Motor neuron (in vitro differentiated cells): Measurements from ENCODE around the gene LRRC31. TPM values are rescaled to one million over a fixed set of nuclear protein-coding genes. Genes with fewer than 3 reads are reported as not detected.
A peak's percentile ranks its signal among the peaks of the same experiment; 100 is the strongest.

Experiments used
- ATAC-seq, 8 experiments: fragments of 200-7000 bp; cut with Tn5 transposase; replicated peaks in 6 of 8; 2 replicates each; pipeline ENCODE4 v1.8.0; 2021; ENCODE audit warnings: mild to moderate bottlenecking in 8 of 8, moderate library complexity in 8 of 8
- H3K27ac ChIP-seq, 2 donors: fragments of 250-450 bp; sonication (Bioruptor Pico); 2 replicates each; pipeline ENCODE4 v1.9.0; 2021; ENCODE audit warnings: antibody characterized with exemption in 2 of 2, mild to moderate bottlenecking in 2 of 2, moderate library complexity in 1 of 2
- H3K4me1 ChIP-seq, 2 donors: fragments of 250-450 bp; sonication (Bioruptor Pico); replicated peaks in 1 of 2; 2 replicates each; pipeline ENCODE4 v1.6.1; 2021; ENCODE audit warnings: antibody characterized with exemption in 2 of 2, mild to moderate bottlenecking in 2 of 2, moderate library complexity in 1 of 2
- H3K4me3 ChIP-seq, 5 donors: fragments of 250-450 bp; sonication (Bioruptor Pico); 2 replicates each; pipeline ENCODE4 v1.9.0; 2021; ENCODE audit warnings: antibody characterized with exemption in 5 of 5, mild to moderate bottlenecking in 5 of 5, moderate library complexity in 4 of 5
- WGBS, 10 experiments: fragments of 450-650 bp; shearing (Covaris generic); methylation state at CpG; one replicate each; pipeline ENCODE4 v1.0.0; 2022; 5-methylcytosine and 5-hydroxymethylcytosine counted together
- in situ Hi-C, 9 experiments: fragments of 400-800 bp; cut with MboI; loops; one replicate each; pipeline ENCODE4 v1.15.0; 2021; ENCODE audit warnings: low sequenced_read_pairs in 9 of 9, low pct_unique_long_range_greater_than_20kb in 2 of 9; ENCODE audit not compliant: unreplicated experiment in 9 of 9
- total RNA-seq, 8 experiments: library from RNA; unstranded; fragments of 300-600 nt; gene quantifications; 2 replicates each; pipeline versions ENCODE4 v1.2.3 to v1.2.4, GENCODE V29; 2022

The LRRC31 gene
- total RNA-seq, result under 1 TPM in 4 of 8 experiments, not detected in 4; 0.08 to 0.21 (median 0.14) TPM

- Histone ChIP-seq H3K4me1 (peaks cover 0 to 7% of the 10 kb centered on the region in 2 donors), H3K4me3 (no peak within 1 kb of the TSS), H3K27ac (no peak within 1 kb of the TSS)
- in situ Hi-C loops, result loop anchor here in 1 of 9 experiments (25.0 kb wide), 1 partner anchor 193 kb away; no protein-coding TSS in a partner anchor
- no peak for ATAC-seq
- 0 to 80% (median 13%) methylated on average over 1 to 2 of the region's 2 CpGs; no CpG with 5 or more reads in 3 of the 10 experiments for WGBS, 10 experiments
Measured at GRCh38 chr3:169869484-169870220, at the start of gene LRRC31. Gene LRRC31, minus strand, starts transcription at chr3:169869935. Its CDS starts 128 bp downstream, at chr3:169869807.

GRCh38 chr3:169914321-169914720, 44.6 kb upstream of the LRRC31 start:
- 0 to 88% (median 67%) methylated on average over 1 to 2 of the region's 2 CpGs; no CpG with 5 or more reads in 1 of the 10 experiments for WGBS, 10 experiments
- ATAC-seq, result peak in 2 of 8 experiments; percentile 92 to 99
- Histone ChIP-seq H3K4me3 (no peak overlapping the region), H3K27ac (no peak overlapping the region), H3K4me1 (no peaks in the 10 kb centered on the region)
- in situ Hi-C loops, result no loop called here

DNA sequence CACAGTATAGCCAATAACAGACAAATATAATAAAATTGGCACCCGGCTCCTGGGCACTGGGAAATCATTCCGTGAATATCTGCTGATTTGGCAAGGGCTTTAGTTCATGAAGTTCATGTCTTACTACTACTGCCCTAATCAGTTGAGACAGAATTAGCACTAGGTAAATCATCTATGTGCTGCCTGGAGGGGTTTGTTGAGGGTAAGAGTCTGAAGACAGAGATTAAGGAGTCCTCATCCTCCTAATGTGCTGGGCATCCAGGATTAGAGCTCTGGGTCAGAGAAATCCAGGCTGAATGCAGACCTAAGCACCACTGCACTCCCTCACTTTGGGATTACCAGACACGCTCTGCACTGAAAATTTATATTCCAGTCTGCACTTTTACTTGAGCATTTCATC, 43.6 kb upstream of the LRRC31 start:
- 37 to 100% (median 83%) methylated on average over 1 to 3 of the region's 3 CpGs; no CpG with 5 or more reads in 1 of the 10 experiments for WGBS, 10 experiments
- Histone ChIP-seq H3K4me1 (no peaks in the 10 kb centered on the region), H3K4me3 (no peak overlapping the region), H3K27ac (no peak overlapping the region)
- no peak for ATAC-seq
- in situ Hi-C loops, result no loop called here

DNA sequence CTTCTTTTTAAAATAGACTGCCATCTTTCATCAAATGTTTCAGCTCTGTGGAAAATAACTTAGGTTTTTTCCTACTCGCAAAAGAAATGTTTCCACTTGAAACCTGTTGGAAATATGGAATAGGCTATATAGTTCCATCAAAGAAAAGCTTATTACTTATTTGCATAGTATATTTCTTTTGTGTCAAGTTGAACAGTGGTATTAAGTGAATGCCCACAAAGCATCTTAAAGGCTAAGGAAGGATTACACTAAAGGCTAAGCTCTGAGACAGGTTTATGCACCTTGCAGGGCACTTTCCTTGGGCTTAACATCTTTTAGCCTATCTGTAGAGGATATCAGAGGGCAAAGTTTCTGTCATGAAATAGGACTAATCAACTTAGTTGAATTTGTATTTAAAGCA, 41.5 kb upstream of the LRRC31 start, which contains the start of gene SAMD7:
Gene SAMD7, plus strand, starts transcription at position 301 of the 400 bp plus-strand sequence. CDS start 7,927 bp downstream, outside the sequence.
- 50 to 100% (median 94%) methylated on average over 1 of the region's 1 CpG; no CpG with 5 or more reads in 2 of the 10 experiments for WGBS, 10 experiments
- in situ Hi-C loops, result no loop called here

GRCh38 chr3:169907944-169908343, 38.2 kb upstream of the LRRC31 start:
- in situ Hi-C loops, result no loop called here
- H3K4me3 ChIP-seq, result no peak overlapping the region
- peak in 3 of 8 experiments; percentile 25 to 46 (median 27) for ATAC-seq
- no peak overlapping the region for H3K27ac ChIP-seq
- H3K4me1 ChIP-seq, result no peaks in the 10 kb centered on the region
- 60 to 94% (median 78%) methylated on average over 1 to 4 of the region's 4 CpGs; no CpG with 5 or more reads in 5 of the 10 experiments for WGBS, 10 experiments

More for the DNA sequence above, 41.5 kb upstream of the LRRC31 start, which contains the start of gene SAMD7:
- ATAC-seq, result no peak
- Histone ChIP-seq H3K27ac (no peak within 1 kb of the TSS), H3K4me1 (no peaks in the 10 kb centered on the region), H3K4me3 (no peak within 1 kb of the TSS)

GRCh38 chr3:169907476-169907875, 37.7 kb upstream of the LRRC31 start:
- ATAC-seq, result peak in 2 of 8 experiments; percentile 24 to 38
- no peak overlapping the region for H3K27ac ChIP-seq

GRCh38 chr3:169905404-169905803, 35.7 kb upstream of the LRRC31 start:
- 58 to 96% (median 69%) methylated on average over 1 to 6 of the region's 6 CpGs for WGBS, 10 experiments
- ATAC-seq, result no peak
- H3K4me1 ChIP-seq, result no peaks in the 10 kb centered on the region
- H3K27ac ChIP-seq, result no peak overlapping the region
- in situ Hi-C loops, result no loop called here
- H3K4me3 ChIP-seq, result no peak overlapping the region

More at GRCh38 chr3:169907476-169907875, 37.7 kb upstream of the LRRC31 start:
- Histone ChIP-seq H3K4me1 (no peaks in the 10 kb centered on the region), H3K4me3 (no peak overlapping the region)
- in situ Hi-C loops, result no loop called here

- 0 to 83% (median 57%) methylated on average over 1 of the region's 1 CpG; no CpG with 5 or more reads in 1 of the 10 experiments for WGBS, 10 experiments
- in situ Hi-C loops, result no loop called here
- ATAC-seq, result no peak
Measured at GRCh38 chr3:169901453-169901852, 31.7 kb upstream of the LRRC31 start.

GRCh38 chr3:169897284-169897683, 27.5 kb upstream of the LRRC31 start:
- Histone ChIP-seq H3K4me3 (no peak overlapping the region), H3K27ac (no peak overlapping the region), H3K4me1 (no peaks in the 10 kb centered on the region)
- no peak for ATAC-seq
- 40 to 100% (median 100%) methylated on average over 1 of the region's 1 CpG; no CpG with 5 or more reads in 3 of the 10 experiments for WGBS, 10 experiments
- in situ Hi-C loops, result no loop called here

More at GRCh38 chr3:169901453-169901852, 31.7 kb upstream of the LRRC31 start:
- Histone ChIP-seq H3K4me3 (no peak overlapping the region), H3K4me1 (no peaks in the 10 kb centered on the region), H3K27ac (no peak overlapping the region)

DNA sequence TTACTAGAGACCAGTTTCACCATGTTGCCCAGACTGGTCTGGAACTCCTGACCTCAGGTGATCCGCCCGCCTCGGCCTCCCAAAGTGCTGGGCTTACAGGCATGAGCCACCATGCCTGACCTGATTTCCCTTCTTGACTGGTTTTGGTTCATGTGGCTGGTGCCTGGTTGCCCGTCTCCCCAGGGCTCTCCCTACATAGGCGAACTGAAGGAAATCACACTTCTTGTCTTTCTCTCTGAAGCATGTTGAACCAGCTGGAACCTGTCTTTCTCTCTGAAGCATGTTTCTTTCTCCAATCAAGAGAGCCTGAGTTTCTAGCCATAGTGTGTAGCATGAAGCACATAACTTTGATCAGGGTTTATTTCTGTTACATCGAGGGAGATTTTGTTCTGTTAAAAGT, 25.3 kb upstream of the LRRC31 start:
- no peaks in the 10 kb centered on the region for H3K4me1 ChIP-seq
- in situ Hi-C loops, result no loop called here
- ATAC-seq, result no peak
- H3K4me3 ChIP-seq, result no peak overlapping the region
- WGBS, 10 experiments, result 54 to 100% (median 62%) methylated on average over 1 to 6 of the region's 6 CpGs; no CpG with 5 or more reads in 3 of the 10 experiments
- H3K27ac ChIP-seq, result no peak overlapping the region

GRCh38 chr3:169894110-169894509, 24.4 kb upstream of the LRRC31 start:
- H3K4me3 ChIP-seq, result no peak overlapping the region
- in situ Hi-C loops, result no loop called here
- no peaks in the 10 kb centered on the region for H3K4me1 ChIP-seq
- H3K27ac ChIP-seq, result no peak overlapping the region
- no peak for ATAC-seq
- WGBS, 10 experiments, result 40 to 90% (median 73%) methylated on average over 2 to 7 of the region's 7 CpGs; no CpG with 5 or more reads in 2 of the 10 experiments

- WGBS, 10 experiments, result 20 to 80% (median 73%) methylated on average over 1 to 6 of the region's 7 CpGs; no CpG with 5 or more reads in 2 of the 10 experiments
- no peak overlapping the region for H3K27ac ChIP-seq
- no peaks in the 10 kb centered on the region for H3K4me1 ChIP-seq
- no peak overlapping the region for H3K4me3 ChIP-seq
- ATAC-seq, result no peak
- in situ Hi-C loops, result no loop called here
Measured at GRCh38 chr3:169891886-169892285, 22.2 kb upstream of the LRRC31 start.

GRCh38 chr3:169886671-169887070, 16.9 kb upstream of the LRRC31 start:
- Histone ChIP-seq H3K4me3 (no peak overlapping the region), H3K27ac (no peak overlapping the region), H3K4me1 (no peaks in the 10 kb centered on the region)
- in situ Hi-C loops, result no loop called here
- 0 to 100% (median 77%) methylated on average over 1 to 5 of the region's 5 CpGs; no CpG with 5 or more reads in 4 of the 10 experiments for WGBS, 10 experiments
- no peak for ATAC-seq
